ENCODE results near the gene SOX30.
"Not testable (repeated sequence)": the region's sequence is repeated elsewhere in the genome, so short reads cannot be mapped to it uniquely, and the experiment has no call there.

SOX30 gene

GRCh38 chr5:157652377-157652692, at the start of gene SOX30:
SOX30 (minus strand) TSS chr5:157652438; CDS start chr5:157652078, 360 bp downstream.
- DNase-seq = no peak

GRCh38 chr5:157698674-157699073, 46.4 kb upstream of the SOX30 start:
- not testable (repeated sequence) for DNase-seq

GRCh38 chr5:157696154-157696553, 43.9 kb upstream of the SOX30 start:
- DNase-seq = not testable (repeated sequence)

- not testable (repeated sequence) for DNase-seq
These were observed 41.6 kb upstream of the SOX30 start for GRCh38 chr5:157693816-157694215.

GRCh38 chr5:157690690-157691433, 38.6 kb upstream of the SOX30 start:
- DNase-seq = no peak

- DNase-seq = no peak
These were observed 37.9 kb upstream of the SOX30 start for GRCh38 chr5:157689942-157690689.

- no peak for DNase-seq
These were observed 34.9 kb upstream of the SOX30 start for GRCh38 chr5:157687198-157687554.

- not testable (repeated sequence) for DNase-seq
These were observed 34.3 kb upstream of the SOX30 start for GRCh38 chr5:157686276-157687197.

- DNase-seq = no peak
These were observed 30.0 kb upstream of the SOX30 start for GRCh38 chr5:157682257-157682656.

GRCh38 chr5:157681048-157681447, 28.8 kb upstream of the SOX30 start:
- DNase-seq = no peak

GRCh38 chr5:157680239-157680638, 28.0 kb upstream of the SOX30 start:
- no peak for DNase-seq

GRCh38 chr5:157679801-157680200, 27.6 kb upstream of the SOX30 start:
- DNase-seq = no peak

- no peak for DNase-seq
These were observed 25.7 kb upstream of the SOX30 start for GRCh38 chr5:157677931-157678330.

- not testable (repeated sequence) for DNase-seq
These were observed 22.1 kb upstream of the SOX30 start for GRCh38 chr5:157674351-157674750.

- DNase-seq = no peak
These were observed 20.7 kb upstream of the SOX30 start for GRCh38 chr5:157672976-157673375.

- no peak for DNase-seq
These were observed 19.5 kb upstream of the SOX30 start for GRCh38 chr5:157671592-157672330.

- no peak for DNase-seq
These were observed 18.7 kb upstream of the SOX30 start, which contains the start of gene C5orf52 for GRCh38 chr5:157670662-157671591. C5orf52 (plus strand) TSS chr5:157671533; CDS start chr5:157671615, 82 bp downstream.

GRCh38 chr5:157669701-157670097, 17.5 kb upstream of the SOX30 start:
- no peak for DNase-seq

GRCh38 chr5:157668356-157668755, 16.1 kb upstream of the SOX30 start:
- no peak for DNase-seq

- no peak for DNase-seq
These were observed 13.3 kb upstream of the SOX30 start for GRCh38 chr5:157665467-157666070.
